ENCODE measurements around the gene CCZ1B.
"Not testable (repeated sequence)": the region's sequence is repeated elsewhere in the genome, so short reads cannot be mapped to it uniquely, and the experiment has no call there.

The CCZ1B gene

DNA sequence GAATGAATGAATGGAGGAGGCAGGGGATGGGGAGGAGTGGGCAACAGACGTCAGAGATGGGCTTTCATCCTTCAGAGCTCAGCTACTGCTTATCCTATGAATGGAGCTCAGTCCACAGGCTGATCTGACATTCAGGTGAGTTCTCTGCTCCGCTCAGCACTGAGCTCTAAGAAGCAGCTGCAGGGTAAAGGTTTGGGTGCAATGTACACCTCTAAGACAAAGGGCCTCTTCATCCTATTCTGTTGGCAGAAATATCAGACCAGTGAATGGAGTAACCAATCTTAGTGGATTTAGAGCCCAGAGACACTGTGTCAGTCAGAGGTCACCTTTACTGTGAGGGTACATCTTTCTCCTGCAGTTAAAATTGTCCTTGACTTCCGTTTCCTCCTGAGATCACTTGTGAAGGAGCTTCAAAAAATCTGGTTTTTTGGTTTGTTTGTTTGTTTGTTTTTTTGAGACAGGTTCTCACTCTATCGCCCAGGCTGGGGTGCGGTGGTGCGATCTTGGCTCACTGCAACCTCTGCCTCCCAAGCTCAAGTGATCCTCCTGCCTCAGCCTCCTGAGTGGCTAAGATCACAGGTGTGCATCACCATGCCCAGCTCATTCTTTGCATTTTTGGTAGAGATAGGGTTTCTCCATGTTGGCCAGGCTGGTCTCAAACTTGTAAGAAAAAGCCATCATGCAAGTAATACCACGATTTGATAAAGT, 5.1 kb upstream of the CCZ1B start:
- no peak for DNase-seq (ENCODE audit: low read depth, low spot score)

DNA sequence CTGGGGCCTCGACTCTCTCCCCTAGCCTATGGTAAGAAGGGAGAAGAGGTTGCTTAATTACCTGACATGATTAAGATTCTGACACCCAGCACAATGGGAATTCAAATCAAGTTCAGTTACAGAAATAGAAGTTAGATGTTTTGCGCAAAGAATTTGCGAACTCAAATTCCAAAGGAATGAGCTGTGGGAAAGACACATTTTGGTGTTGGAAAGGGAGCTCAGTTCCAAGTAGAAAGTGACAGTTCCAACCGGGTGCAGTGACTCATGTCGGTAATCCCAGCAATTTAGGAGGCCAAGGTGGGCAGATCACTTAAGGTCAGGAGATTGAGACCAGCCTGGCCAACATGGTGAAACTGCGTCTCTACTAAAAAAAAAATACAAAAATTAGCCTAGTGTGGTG, 4.0 kb upstream of the CCZ1B start:
- DNase-seq (ENCODE audit: low read depth, low spot score) = not testable (repeated sequence)

DNA sequence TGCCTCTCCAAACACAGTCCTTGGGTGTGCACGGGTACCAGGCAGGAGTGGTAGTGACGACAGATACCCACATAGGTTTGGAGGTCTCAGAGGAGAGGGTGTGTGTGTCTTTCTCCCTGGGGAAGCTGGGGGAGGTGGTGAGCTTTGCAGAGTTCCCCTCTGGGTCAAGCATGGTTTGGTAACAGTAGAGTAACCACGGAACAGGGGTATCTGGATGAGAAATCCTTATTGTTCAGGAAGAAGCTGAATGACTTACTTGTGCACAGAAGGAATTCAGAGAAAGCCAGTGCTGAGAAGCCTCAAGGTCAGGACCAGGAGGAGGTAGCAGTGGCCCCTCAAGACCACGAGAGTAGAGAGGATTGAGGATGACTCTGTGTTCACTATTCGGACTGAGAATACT, 3.5 kb upstream of the CCZ1B start:
- DNase-seq (ENCODE audit: low read depth, low spot score) = not testable (repeated sequence)

GRCh38 chr7:6827180-6827579, 1.1 kb upstream of the CCZ1B start:
- DNase-seq (ENCODE audit: low read depth, low spot score) = not testable (repeated sequence)

- not testable (repeated sequence) for DNase-seq (ENCODE audit: low read depth, low spot score)
These were observed 594 bp downstream of the CCZ1B start for GRCh38 chr7:6825236-6826125.

- DNase-seq (ENCODE audit: low read depth, low spot score) = not testable (repeated sequence)
These were observed 4.5 kb downstream of the CCZ1B start for GRCh38 chr7:6821622-6822021.

DNA sequence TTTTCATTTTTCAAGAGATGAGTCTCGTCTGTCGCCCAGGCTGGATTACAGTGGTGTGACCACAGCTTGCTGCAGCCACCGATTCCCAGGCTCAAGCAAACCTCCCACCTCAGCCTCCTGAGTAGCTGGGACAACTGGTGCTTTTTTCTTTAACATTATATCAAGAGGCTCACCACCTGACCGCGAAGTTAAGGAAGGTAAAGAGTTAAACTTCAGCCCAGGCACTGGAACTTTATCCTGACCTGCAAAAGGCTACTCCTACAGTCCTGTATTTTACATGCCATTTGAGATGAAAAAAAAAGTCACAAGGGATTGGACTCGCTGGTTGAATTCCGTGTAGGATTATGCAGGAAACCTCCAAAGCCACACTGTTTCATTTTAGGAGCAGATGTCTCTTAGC, 10.6 kb downstream of the CCZ1B start:
- DNase-seq (ENCODE audit: low read depth, low spot score) = not testable (repeated sequence)

DNA sequence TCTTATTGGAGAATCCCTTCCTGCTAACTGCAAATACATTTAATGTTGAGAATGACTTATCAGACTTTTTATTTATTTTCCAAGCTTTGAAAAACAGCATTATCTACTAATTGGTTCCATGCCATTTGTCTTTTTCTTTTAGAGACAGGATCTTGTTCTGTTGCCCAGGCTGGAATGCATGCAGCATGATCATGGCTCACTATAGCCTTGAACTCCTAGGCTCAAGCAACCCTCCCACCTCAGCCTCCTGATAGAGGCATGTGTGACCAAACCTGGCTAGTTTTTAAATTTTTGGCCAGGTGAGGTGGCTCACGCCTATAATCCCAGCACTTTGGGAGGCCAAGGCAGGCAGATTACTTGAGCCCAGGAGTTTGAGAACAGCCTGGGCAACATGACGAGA, 13.1 kb downstream of the CCZ1B start:
- not testable (repeated sequence) for DNase-seq (ENCODE audit: low read depth, low spot score)

- not testable (repeated sequence) for DNase-seq (ENCODE audit: low read depth, low spot score)
These were observed 18.1 kb downstream of the CCZ1B start for GRCh38 chr7:6807959-6808358.

GRCh38 chr7:6807393-6807918, 18.6 kb downstream of the CCZ1B start:
- not testable (repeated sequence) for DNase-seq (ENCODE audit: low read depth, low spot score)

DNA sequence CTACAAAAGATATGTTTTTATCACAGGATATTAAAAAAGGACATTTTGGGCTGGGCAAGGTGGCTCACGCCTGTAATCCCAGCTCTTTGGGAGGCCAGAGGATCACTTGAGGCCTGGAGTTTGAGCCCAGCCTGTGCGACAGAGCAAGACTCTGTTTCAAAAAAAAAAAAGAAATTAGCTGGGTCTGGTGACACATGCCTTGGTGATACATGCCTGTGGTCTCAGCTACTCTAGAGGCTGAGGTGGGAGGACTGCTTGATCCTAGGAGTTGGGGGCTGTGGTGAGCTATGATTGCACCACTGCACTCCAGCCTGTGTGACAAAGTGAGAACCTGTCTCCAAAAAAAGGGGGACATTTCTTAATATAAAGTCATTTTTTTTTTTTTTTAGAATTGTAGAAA, 25.7 kb downstream of the CCZ1B start:
- not testable (repeated sequence) for DNase-seq (ENCODE audit: low read depth, low spot score)

DNA sequence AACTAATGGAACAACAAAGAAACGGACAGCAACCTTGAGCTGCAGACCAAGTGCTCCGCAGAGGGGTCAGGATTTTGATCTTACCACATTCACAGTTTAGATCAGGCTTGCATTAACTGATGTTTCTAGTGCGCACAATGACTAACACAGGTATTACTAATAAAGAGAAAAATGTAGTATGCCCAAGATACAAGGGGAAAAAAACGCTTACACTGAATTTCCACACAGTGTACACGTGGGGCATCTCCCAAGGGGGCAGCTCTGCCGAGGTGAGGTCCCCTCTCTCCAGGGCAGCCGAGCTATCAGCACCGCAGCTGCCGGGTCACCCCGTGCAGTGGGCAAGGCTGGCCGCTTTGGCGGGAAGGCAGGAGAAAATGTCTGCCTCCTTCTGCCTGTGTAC, 26.2 kb downstream of the CCZ1B start:
- DNase-seq (ENCODE audit: low read depth, low spot score) = not testable (repeated sequence)

GRCh38 chr7:6798047-6798446, 28.0 kb downstream of the CCZ1B start:
- not testable (repeated sequence) for DNase-seq (ENCODE audit: low read depth, low spot score)

GRCh38 chr7:6797218-6797617, 28.9 kb downstream of the CCZ1B start:
- not testable (repeated sequence) for DNase-seq (ENCODE audit: low read depth, low spot score)

- not testable (repeated sequence) for DNase-seq (ENCODE audit: low read depth, low spot score)
These were observed 31.8 kb downstream of the CCZ1B start for GRCh38 chr7:6794276-6794675.

DNA sequence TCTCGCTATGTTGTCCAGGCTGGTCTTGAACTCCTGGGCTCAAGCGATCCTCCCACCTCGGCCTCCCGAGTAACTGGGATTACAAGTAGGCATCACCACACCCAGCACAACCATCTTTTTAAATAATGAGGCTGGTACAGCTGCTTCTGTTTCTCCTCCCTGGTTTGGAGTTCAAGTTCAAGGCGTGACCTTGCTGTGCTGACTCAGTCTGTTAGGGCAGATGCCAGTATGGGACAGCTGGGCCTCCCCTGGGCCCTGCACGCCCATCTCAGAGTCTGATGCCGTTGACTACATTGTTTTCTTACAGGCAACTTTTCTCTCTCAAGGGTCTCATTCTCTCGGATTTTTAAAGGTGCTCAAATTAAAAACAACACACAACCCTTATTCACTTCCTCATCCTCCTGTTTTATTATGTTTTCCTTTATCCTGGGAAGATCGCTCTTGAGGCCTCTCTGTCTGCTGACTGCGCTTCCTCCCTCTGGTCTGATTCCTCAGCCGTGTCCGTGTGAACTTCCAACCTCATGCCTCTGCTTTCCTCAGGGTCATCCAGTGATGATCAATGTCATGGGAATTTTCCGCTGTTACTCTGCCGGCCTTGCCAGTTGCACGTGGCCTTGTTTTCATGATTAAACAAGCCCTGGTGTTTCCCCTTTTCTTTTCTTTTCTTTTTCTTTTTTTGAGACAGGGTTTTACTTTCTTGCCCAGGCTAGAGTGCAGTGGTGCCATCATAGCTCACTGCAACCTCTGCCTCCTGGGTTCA, 33.8 kb downstream of the CCZ1B start:
- not testable (repeated sequence) for DNase-seq (ENCODE audit: low read depth, low spot score)

DNA sequence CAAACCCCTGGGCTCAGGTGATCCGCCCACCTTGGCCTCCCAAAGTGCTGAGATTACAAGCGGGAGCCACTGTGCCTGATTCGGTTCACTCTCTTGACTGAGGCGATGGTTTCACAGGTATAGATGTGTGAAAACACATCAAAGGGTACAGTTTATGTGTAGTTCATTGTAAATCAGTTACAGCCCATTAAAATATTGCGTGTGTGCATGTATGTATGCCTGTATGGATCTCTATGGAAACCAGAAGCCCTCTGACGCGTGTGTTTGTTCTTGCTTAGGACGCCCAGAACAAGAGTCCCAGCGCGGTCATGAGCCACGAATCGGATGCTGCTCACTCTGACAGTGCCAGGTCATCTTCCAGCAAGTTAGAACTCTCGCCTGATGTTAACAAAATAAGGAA, 36.7 kb downstream of the CCZ1B start:
- not testable (repeated sequence) for DNase-seq (ENCODE audit: low read depth, low spot score)

GRCh38 chr7:6781581-6781980, 44.5 kb downstream of the CCZ1B start:
- DNase-seq (ENCODE audit: low read depth, low spot score) = not testable (repeated sequence)

DNA sequence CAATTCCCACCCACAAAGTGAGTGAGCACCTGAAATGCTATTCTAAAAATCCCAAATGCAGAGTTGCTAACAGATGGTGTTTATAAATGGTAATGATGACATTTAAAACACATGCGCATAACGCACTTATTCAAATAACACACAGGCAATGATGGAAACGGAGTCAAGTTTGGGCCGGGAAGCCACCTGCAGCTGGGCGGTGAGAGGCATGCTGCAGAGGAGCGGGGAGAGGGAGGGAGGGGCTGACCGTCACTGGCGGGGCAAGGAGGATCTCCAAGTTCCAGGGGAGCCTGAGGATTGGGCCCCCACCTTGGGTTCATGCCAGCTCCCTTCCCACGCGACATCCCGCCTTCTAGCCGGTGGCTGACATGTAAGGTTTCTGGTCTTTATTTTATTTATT, 64.9 kb downstream of the CCZ1B start:
- not testable (repeated sequence) for DNase-seq (ENCODE audit: low read depth, low spot score)

DNA sequence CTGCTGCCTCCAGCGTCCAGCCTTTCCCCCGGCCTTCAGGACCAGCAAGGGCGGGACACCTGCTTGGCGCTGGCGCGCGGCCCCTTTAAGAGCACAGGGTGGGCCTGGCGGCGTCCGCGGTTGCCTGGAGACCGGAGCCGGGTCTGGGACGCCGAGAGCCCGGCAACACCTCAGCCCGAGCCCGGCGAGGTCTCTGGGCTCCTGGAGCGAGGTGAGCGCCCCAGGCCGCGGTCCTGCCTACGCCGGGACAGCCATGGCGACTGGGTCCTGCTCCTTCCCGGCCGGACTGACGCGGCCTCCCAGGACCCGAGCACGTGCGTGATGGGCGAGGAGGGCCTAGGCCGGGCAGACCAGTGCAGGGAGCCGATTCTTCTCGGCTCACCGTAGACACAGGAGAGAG, 72.1 kb downstream of the CCZ1B start, which contains the start of gene RSPH10B2:
RSPH10B2 (plus strand) TSS at position 140 of the 400 bp plus-strand sequence. CDS start 3,575 bp downstream, outside the sequence.
- DNase-seq (ENCODE audit: low read depth, low spot score) = not testable (repeated sequence)

DNA sequence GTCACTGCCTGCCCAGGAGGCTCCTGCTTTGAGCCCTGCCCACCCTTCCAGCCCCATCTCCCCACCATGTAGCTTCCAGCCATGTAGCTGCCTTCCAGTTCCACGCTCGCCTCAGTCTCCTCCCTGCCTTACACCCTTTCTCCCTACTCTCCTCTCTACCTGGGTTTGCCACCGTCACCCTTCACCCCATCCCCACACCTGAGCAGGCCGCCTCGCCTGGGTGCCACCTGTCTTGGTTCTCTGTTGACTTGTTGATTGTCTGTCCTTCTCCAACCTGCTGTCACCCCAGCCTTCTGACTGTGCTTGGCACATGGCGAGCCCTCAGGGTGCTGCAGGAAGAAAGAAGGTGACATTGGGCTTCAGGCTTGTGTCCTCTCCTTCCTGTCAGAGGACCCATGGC, 75.9 kb downstream of the CCZ1B start:
- not testable (repeated sequence) for DNase-seq (ENCODE audit: low read depth, low spot score)

All from activated naive CD8-positive, alpha-beta T cell treated with anti-CD3 and anti-CD28 coated beads, Interleukin-2, amount 50 U/mL, for 16 hours (primary cell).